GM10847 (cell line): Measurements from ENCODE around the gene AGBL5.

ENCODE experiments used
- POLR2A ChIP-seq: IDR thresholded peaks from 2 replicates; pipeline ENCODE4 v1.6.1; 2011; ENCODE audit not compliant: insufficient read length; ENCODE audit errors: extremely low read depth

Gene AGBL5

GRCh38 chr2:27086724-27087593 is 35.5 kb downstream of the AGBL5 start, which contains the start of gene KHK:
KHK (plus strand) TSS chr2:27086772; CDS start chr2:27087260, 488 bp downstream.
- no peak for TF ChIP-seq POLR2A

- TF ChIP-seq POLR2A: no peak
These were observed 36.4 kb downstream of the AGBL5 start for GRCh38 chr2:27087823-27088410.

- no peak for TF ChIP-seq POLR2A
These were observed 37.2 kb downstream of the AGBL5 start for GRCh38 chr2:27088634-27089033.

- TF ChIP-seq POLR2A: no peak
These were observed 37.9 kb downstream of the AGBL5 start for GRCh38 chr2:27089111-27089954.

GRCh38 chr2:27091746-27092695 is 40.6 kb downstream of the AGBL5 start:
- TF ChIP-seq POLR2A: no peak

- no peak for TF ChIP-seq POLR2A
These were observed 41.4 kb downstream of the AGBL5 start for GRCh38 chr2:27092696-27093429.

- no peak for TF ChIP-seq POLR2A
These were observed 42.2 kb downstream of the AGBL5 start for GRCh38 chr2:27093430-27094352.

- TF ChIP-seq POLR2A: no peak
These were observed 43.0 kb downstream of the AGBL5 start for GRCh38 chr2:27094353-27094984.

- no peak for TF ChIP-seq POLR2A
These were observed 43.9 kb downstream of the AGBL5 start for GRCh38 chr2:27095427-27095744.

- TF ChIP-seq POLR2A: no peak
These were observed 44.5 kb downstream of the AGBL5 start for GRCh38 chr2:27095745-27096651.

GRCh38 chr2:27096748-27097297 is 45.4 kb downstream of the AGBL5 start:
- TF ChIP-seq POLR2A: no peak
